ENCODE data around the gene VSIG1. TPM values are rescaled to one million over a fixed set of nuclear protein-coding genes. Genes with fewer than 3 reads are reported as not detected.
A peak's percentile ranks its signal among the peaks of the same experiment; 100 is the strongest.

VSIG1 gene
- total RNA-seq = not detected in 2 replicates

DNA sequence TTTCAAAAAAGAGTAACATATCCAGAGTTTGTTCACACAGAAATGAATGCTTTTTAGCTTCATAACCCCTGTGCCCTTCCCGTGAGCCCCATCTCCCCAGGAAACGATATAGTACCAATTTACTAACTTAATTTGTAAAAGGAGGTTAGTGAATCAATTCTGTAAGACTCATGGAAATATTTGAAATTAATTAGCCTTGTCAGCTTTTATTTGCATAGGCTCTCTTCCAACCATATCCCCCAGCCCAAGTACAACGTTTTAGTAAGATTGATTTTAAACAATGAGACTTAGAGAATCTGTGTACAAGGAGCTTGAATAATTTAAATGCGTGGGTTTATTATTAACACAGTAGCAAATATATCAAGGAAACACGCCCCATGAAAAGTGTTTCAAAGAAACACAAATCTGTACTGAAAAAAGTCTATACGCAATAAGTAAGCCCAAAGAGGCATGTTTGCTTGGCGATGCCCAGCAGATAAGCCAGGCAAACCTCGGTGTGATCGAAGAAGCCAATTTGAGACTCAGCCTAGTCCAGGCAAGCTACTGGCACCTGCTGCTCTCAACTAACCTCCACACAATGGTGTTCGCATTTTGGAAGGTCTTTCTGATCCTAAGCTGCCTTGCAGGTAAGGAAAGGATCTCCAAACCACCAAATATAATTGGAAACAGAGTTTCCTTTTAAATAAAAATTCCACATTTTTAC, at the start of gene VSIG1:
TSS of gene VSIG1 (plus strand) at position 512 of the 703 bp plus-strand sequence. CDS start at position 578, 66 bp downstream.
- no peaks in the 10 kb centered on the region for H3K9me3 ChIP-seq (ENCODE audit: low read depth, low read length)
- H2AFZ ChIP-seq (ENCODE audit: low read length) = no peak within 1 kb of the TSS
- TF ChIP-seq, protein P1, sequence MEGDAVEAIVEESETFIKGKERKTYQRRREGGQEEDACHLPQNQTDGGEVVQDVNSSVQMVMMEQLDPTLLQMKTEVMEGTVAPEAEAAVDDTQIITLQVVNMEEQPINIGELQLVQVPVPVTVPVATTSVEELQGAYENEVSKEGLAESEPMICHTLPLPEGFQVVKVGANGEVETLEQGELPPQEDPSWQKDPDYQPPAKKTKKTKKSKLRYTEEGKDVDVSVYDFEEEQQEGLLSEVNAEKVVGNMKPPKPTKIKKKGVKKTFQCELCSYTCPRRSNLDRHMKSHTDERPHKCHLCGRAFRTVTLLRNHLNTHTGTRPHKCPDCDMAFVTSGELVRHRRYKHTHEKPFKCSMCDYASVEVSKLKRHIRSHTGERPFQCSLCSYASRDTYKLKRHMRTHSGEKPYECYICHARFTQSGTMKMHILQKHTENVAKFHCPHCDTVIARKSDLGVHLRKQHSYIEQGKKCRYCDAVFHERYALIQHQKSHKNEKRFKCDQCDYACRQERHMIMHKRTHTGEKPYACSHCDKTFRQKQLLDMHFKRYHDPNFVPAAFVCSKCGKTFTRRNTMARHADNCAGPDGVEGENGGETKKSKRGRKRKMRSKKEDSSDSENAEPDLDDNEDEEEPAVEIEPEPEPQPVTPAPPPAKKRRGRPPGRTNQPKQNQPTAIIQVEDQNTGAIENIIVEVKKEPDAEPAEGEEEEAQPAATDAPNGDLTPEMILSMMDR (IDR thresholded peaks at IDR 0.05; ENCODE audit: extremely low read depth, low read depth, low read length) = no peak
- DNase-seq (ENCODE audit: insufficient read length, low spot score, missing footprints) = no peak
- no peak within 1 kb of the TSS for H3K27ac ChIP-seq (ENCODE audit: low read depth, low read length)
- no peak within 1 kb of the TSS for H3K4me3 ChIP-seq (ENCODE audit: insufficient read depth, low read length)
- no peaks in the 10 kb centered on the region for H3K4me1 ChIP-seq (ENCODE audit: insufficient read depth, low read length)
- H3K4me2 ChIP-seq (ENCODE audit: insufficient read depth, low read length) = no peak within 1 kb of the TSS
- peaks cover 45% of the 10 kb centered on the region for H3K27me3 ChIP-seq (ENCODE audit: insufficient read depth, low read length)
- no peaks in the 10 kb centered on the region for H4K20me1 ChIP-seq (ENCODE audit: insufficient read depth, low read length)
- H3K36me3 ChIP-seq (ENCODE audit: insufficient read depth, low read length) = no peaks in the 10 kb centered on the region
- H3K79me2 ChIP-seq (ENCODE audit: insufficient read depth, low read length) = no peaks in the 10 kb centered on the region

DNA sequence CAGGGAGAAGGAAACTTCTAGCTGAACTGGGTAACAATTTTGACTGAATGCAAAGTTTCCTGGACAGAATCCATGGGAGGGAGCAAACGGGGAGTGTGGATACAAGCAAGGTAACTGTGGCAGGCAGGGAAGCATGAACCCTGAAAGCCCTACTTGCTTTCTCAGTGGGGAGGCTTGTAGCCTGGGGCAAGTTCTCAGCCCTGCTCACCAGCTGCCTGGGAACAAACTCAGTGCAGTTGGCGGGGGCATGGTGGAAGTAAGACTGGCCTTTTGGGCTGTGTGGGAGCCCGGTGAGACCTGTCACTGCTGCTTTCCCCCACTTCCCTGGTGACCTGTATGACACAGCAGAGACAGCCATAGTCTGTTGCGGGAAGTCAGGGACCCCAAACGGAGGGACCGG, 48.7 kb upstream of the VSIG1 start:
- Histone ChIP-seq H3K27me3 (ENCODE audit: insufficient read depth, low read length) (peaks cover 2% of the 10 kb centered on the region), H3K27ac (ENCODE audit: low read depth, low read length) (no peak overlapping the region), H3K4me1 (ENCODE audit: insufficient read depth, low read length) (no peaks in the 10 kb centered on the region), H3K79me2 (ENCODE audit: insufficient read depth, low read length) (no peaks in the 10 kb centered on the region), H3K36me3 (ENCODE audit: insufficient read depth, low read length) (no peaks in the 10 kb centered on the region), H3K9me3 (ENCODE audit: low read depth, low read length) (no peaks in the 10 kb centered on the region), H4K20me1 (ENCODE audit: insufficient read depth, low read length) (no peaks in the 10 kb centered on the region), H3K4me2 (ENCODE audit: insufficient read depth, low read length) (no peak overlapping the region), H2AFZ (ENCODE audit: low read length) (no peak overlapping the region), H3K4me3 (ENCODE audit: insufficient read depth, low read length) (no peak overlapping the region)
- no peak for DNase-seq (ENCODE audit: insufficient read length, low spot score, missing footprints)
- TF ChIP-seq, protein P1 (IDR thresholded peaks at IDR 0.05; ENCODE audit: extremely low read depth, low read depth, low read length) = no peak

GRCh38 chrX:108000751-108001150, 44.1 kb upstream of the VSIG1 start:
- no peaks in the 10 kb centered on the region for H3K9me3 ChIP-seq (ENCODE audit: low read depth, low read length)
- peaks cover 24% of the 10 kb centered on the region for H3K27me3 ChIP-seq (ENCODE audit: insufficient read depth, low read length)
- no peak overlapping the region for H2AFZ ChIP-seq (ENCODE audit: low read length)
- H4K20me1 ChIP-seq (ENCODE audit: insufficient read depth, low read length) = no peaks in the 10 kb centered on the region
- TF ChIP-seq, protein P1 (IDR thresholded peaks at IDR 0.05; ENCODE audit: extremely low read depth, low read depth, low read length) = no peak
- H3K4me3 ChIP-seq (ENCODE audit: insufficient read depth, low read length) = no peak overlapping the region
- no peaks in the 10 kb centered on the region for H3K79me2 ChIP-seq (ENCODE audit: insufficient read depth, low read length)
- no peaks in the 10 kb centered on the region for H3K4me1 ChIP-seq (ENCODE audit: insufficient read depth, low read length)
- no peak for DNase-seq (ENCODE audit: insufficient read length, low spot score, missing footprints)
- H3K4me2 ChIP-seq (ENCODE audit: insufficient read depth, low read length) = no peak overlapping the region
- no peak overlapping the region for H3K27ac ChIP-seq (ENCODE audit: low read depth, low read length)
- H3K36me3 ChIP-seq (ENCODE audit: insufficient read depth, low read length) = no peaks in the 10 kb centered on the region

DNA sequence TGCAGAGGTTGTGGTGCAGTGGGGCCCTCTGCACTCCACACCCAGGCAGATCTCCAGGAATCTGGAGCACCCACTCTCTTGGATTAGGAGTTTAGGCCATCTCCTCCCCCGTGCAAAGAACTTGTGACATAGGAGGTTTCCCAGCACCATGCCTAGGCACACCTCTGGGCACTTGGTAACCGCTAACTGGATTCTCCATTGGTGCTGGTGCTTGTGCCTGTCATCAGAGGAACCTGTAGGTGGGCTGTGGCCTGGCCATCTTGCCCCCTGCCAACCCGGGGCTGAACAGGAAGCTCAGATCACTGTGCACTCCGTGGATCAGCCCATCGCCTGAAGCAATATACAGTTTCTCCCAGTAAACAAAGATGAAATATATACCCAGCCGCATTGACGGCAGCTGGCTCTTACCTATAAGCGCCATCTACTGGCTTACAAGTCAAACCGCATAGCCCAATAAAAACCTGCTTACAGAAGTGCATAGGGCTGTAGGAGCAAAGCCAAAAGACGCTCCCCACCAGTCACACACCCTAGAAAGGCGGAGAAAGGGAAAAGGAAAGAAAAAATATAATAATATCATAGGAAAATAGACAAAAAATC, 43.5 kb upstream of the VSIG1 start:
- Histone ChIP-seq H4K20me1 (ENCODE audit: insufficient read depth, low read length) (no peaks in the 10 kb centered on the region), H3K4me2 (ENCODE audit: insufficient read depth, low read length) (no peak overlapping the region), H3K9me3 (ENCODE audit: low read depth, low read length) (no peaks in the 10 kb centered on the region), H2AFZ (ENCODE audit: low read length) (no peak overlapping the region), H3K4me3 (ENCODE audit: insufficient read depth, low read length) (no peak overlapping the region), H3K36me3 (ENCODE audit: insufficient read depth, low read length) (no peaks in the 10 kb centered on the region), H3K79me2 (ENCODE audit: insufficient read depth, low read length) (no peaks in the 10 kb centered on the region), H3K27me3 (ENCODE audit: insufficient read depth, low read length) (peaks cover 24% of the 10 kb centered on the region), H3K27ac (ENCODE audit: low read depth, low read length) (no peak overlapping the region), H3K4me1 (ENCODE audit: insufficient read depth, low read length) (no peaks in the 10 kb centered on the region)
- DNase-seq (ENCODE audit: insufficient read length, low spot score, missing footprints) = peak; percentile 62
- TF ChIP-seq, protein P1 (IDR thresholded peaks at IDR 0.05; ENCODE audit: extremely low read depth, low read depth, low read length) = peak; percentile 58
